Posterior cingulate gyrus (tissue), 11 donors: ENCODE results near the gene TSHR.
"Not testable (repeated sequence)": the region's sequence is repeated elsewhere in the genome, so short reads cannot be mapped to it uniquely, and the experiment has no call there.

Experiments
- DNase-seq, 10 donors: peaks; one replicate each; pipeline versions ENCODE4 v3.0.0 to v3.0.0-alpha.2; 2020 to 2021; ENCODE audit warnings: mixed read lengths in 3 of 10
- intact Hi-C: fragments of 100-400 bp; cut with DNase I; formaldehyde crosslinking; loops from one replicate; pipeline ENCODE4 v1.15.1; 2023

TSHR gene

DNA sequence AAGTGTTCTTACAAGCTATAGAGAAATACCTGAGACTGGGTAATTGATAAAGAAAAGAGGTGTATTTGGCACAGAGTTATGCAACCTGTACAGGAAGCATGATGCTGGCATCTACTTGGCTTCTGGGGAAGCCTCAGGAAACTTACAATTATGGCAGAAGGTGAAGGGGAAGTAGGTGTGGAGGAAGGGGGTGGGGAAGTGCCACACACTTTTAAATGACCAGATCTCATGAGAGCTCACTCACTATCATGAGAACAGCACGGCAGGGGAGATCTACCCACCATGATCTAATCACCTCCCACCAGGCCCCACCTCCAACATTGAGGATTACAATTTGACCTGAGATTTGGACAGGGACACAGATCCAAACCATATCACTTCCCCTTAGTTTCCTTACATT lies 32.8 kb downstream of the TSHR start:
- intact Hi-C loops, result no loop called here
- DNase-seq, result no peak

DNA sequence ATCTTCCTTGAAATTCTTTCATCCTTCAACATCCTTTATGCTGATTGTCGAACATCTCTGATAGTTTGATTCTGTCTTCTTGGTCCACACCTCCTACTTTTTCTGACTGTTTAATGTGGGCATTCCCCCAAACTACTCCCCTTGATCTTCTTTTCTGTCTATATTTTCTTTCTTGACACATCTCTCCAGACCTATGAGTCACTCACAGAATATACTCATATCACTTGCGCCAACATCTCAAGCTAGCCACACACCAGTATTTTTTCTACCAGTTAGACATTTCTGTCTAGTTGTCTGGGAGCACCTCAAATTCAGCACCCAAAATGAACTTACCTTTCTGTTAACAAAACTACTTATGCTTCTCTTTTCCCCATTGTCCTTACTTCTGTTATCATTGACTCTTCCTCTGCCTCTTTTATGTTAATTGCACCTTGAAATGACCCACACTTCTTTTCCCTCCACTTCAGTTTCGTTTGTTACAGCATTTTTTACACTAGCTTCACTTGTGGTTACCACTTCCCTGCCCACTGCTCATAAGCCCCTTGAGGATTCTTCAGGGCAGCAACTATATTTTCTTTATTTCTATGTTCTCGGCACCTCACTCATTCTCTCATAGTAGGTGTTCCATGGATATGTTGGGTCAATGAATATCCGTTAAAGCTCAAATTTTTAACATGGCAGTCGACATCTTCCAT lies 33.5 kb downstream of the TSHR start:
- no peak for DNase-seq
- intact Hi-C loops, result no loop called here

DNA sequence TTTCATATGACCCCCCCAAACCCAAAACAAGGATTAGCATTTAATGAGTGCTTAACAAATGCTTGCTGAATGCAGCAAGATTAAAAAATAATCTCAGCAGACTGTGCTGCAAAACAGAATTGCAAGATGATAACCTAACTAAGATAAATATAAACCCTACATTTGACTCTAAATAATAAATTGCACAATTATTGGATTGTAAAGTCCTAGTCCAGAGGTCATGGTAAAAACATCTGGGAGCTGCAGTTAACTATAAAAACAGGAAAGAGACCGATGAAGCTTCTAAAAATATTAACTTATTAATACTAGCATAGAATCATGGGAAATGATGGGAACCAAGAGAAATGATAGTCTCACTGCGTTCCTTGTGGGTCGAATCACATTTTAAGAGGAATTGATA lies 37.2 kb downstream of the TSHR start:
- DNase-seq, result no peak
- intact Hi-C loops, result no loop called here

DNA sequence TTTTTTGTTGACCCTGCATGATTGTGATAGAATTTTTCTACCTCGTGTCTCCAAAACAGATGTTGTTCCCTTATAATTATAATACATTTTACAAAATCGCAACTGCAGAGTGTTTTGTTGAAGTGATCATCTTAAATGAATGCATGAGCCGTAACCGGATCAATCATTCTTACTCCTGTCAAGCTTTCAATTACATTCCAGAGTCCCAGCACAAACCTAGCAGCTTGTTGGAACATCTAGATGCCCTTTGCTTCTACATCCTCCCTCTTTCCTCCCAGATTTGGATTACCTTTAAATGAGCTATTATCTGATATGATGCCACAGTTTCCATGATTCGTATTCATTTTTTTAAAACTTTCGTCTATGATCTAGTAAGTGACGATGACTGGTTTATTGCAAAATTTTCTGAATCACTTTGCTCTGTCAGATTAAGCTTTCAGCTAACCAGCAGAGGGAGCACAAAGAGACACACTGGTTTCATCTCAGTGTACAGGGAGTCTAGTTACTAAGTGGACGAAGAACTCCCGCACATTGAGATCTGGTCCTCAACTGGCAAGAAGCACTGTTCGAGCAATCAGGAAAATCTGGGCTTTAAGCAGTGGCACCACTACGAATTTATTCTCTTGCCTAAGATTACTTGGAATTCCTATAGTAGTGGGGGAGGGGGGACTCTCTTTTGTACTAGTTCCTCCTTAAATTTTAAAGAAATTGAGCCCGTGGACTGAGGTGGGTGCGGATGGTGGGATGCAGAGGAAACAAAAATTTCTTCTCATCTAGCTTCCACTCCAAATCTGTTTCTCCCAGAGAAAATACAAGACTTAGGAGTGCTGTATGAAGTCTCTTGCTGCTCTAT lies 40.9 kb downstream of the TSHR start:
- peak in 3 of 10 donors; percentile 17 to 37 (median 19) for DNase-seq
- intact Hi-C loops, result loop anchor here (1.0 to 2.0 kb wide), 2 partner anchors 174 to 217 kb away; no protein-coding TSS in a partner anchor

- no peak for DNase-seq
- intact Hi-C loops, result no loop called here
These were observed 46.0 kb downstream of the TSHR start for GRCh38 chr14:81001447-81001846.

GRCh38 chr14:81004575-81004974 lies 49.2 kb downstream of the TSHR start:
- no peak for DNase-seq
- intact Hi-C loops, result no loop called here

DNA sequence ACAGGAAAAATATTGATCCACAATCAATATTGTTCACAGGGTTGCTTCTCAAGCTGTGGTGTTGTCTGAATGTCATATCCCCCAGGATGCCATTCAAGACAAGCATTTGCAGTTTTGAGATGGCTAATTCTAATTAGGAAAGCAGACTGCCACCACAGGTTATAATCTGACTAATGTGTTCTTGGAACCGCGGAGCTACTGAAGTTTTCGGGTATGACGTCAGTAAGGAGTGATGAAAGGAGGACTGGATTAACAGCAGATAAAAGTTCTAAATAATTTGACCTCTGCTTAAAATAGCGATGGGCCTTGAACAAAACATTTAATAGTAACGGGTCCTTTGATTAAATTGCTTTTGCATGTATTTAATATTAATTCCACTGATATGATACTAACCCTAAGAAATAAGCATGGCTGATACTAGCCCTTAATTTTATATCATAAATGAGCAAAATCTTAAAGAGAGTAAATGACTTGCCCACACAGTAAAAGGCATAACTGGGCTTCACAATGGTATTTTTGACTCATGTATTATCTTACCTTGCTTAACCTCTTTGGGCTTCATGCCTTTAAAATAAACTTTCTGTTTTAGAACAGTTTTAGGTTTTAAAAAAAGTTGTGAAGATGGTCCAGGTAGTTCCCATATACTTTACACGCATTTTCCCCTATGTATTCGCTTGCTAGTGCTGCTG lies 50.3 kb downstream of the TSHR start:
- no peak for DNase-seq
- intact Hi-C loops, result no loop called here

DNA sequence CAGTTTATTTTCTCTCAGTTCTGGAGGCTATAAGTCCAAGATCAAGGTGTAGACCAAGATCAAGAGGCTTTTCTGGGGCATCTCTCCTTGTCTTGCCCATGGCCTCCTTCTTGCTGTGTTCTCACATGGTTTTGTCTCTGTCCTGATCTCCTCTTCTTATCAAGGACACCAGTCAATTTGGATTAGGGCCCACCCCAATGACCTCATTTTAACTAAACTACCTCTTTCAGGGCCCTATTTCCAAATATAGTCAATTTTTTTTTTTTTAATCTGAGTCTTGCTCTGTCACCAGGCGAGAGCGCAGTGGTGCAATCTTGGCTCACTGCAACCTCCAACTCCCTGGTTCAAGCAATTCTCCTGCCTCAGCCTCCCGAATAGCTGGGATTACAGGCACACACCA lies 50.8 kb downstream of the TSHR start:
- DNase-seq, result no peak
- intact Hi-C loops, result no loop called here

DNA sequence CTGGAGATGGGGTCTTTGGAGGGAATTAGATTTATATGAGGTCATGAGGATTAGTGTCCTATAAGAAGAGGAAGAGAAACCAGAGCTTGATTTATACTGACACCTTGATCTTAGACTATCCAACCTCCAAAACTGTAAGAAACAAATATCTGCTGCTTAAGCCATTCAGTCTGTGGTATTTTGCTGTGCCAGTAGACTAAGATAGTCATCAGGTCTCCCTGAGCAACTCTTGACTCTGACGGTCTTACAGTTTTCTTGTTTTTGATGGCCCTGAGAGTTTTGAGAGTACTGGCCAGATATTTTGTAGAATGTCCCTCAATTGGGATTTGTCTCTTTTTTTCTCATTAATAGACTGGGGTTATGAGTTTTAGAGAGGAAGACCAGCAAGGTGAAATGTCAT lies 51.7 kb downstream of the TSHR start:
- DNase-seq, result no peak
- intact Hi-C loops, result no loop called here

- intact Hi-C loops, result no loop called here
- no peak for DNase-seq
These were observed 53.9 kb downstream of the TSHR start for GRCh38 chr14:81009346-81009745.

DNA sequence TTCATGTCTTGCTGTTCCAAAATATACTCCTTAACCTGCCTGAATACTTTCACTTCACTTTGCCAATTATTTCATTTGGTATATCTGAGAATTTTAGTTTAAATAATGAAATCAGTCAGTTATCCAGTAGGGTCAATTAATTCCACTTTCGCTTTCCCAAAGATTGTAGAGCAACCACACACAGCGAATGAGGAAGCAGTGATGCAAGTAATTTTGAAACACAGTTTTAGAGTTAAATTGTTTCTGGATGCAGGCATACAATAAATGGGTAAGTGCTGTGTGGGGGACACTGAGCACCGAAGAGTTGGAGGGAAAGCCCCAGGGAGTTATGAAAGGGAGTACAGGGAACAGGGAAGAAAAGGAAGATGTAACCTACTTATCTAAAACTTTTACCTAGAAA lies 62.8 kb downstream of the TSHR start:
- intact Hi-C loops, result no loop called here
- DNase-seq, result no peak

DNA sequence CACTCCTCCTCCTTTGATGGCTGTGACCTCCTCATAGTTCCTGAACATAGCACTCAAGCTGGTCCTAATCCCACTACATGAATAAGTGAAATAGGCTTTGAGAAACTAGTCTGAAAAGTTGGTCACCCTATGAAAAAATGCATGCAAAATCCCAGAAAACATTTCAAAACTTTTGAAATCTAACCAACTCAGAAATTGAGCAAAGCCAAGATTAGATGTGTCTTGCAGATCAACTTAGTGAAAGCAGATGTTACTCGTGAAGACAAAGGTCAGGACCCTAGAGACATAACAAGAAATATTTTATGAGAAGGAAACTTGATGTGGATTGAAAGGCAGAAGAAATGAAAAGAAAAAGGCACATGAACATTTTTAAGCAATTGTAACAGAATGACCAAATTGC lies 63.3 kb downstream of the TSHR start:
- intact Hi-C loops, result no loop called here
- DNase-seq, result no peak

DNA sequence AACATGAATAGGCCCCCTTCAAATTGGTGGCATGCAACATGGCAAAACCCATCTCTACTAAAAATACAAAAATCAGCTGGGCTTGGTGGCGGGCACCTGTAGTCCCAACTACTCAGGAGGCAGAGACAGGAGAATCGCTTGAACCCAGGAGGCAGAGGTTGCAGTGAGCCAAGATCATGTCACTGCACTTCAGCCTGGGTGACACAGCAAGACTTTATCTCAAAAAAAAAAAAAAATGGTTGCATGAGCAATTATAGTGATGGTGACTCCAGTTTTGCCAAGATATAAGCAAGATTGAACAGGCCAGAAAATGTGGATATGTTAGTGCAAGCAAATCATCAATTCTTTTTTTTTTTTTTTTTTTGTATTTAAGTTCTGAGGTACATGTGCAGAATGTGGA lies 63.7 kb downstream of the TSHR start:
- intact Hi-C loops, DNase-seq: not testable (repeated sequence)

- intact Hi-C loops, result no loop called here
- DNase-seq, result no peak
These were observed 67.8 kb downstream of the TSHR start for GRCh38 chr14:81023095-81023710.

GRCh38 chr14:81028461-81028860 lies 73.0 kb downstream of the TSHR start:
- DNase-seq, result no peak
- intact Hi-C loops, result no loop called here

DNA sequence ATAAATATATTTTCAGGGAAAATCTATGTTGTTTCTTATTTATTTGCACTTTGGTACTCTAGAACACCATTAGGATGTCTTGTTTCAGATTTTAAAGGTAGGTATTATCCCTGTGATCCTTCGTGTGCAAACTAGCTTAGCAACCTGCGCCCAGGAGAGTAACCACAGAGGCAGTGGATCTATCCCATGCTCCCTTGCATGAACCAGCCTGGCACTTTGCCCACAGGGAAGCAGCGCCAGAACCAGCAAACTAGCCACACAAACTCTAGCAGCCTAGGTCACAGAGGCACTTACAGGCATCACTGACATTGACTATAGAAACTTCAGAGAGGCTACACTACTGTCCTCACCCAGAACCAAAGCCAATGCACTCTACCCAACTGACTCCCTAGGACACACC lies 76.1 kb downstream of the TSHR start:
- intact Hi-C loops, result no loop called here
- no peak for DNase-seq

GRCh38 chr14:81033698-81034240 lies 78.3 kb downstream of the TSHR start:
- no peak for DNase-seq
- intact Hi-C loops, result no loop called here

- DNase-seq, result no peak
- intact Hi-C loops, result no loop called here
These were observed 87.0 kb downstream of the TSHR start for GRCh38 chr14:81042438-81042837.

GRCh38 chr14:81051547-81051946 lies 96.1 kb downstream of the TSHR start:
- no peak for DNase-seq
- intact Hi-C loops, result no loop called here

DNA sequence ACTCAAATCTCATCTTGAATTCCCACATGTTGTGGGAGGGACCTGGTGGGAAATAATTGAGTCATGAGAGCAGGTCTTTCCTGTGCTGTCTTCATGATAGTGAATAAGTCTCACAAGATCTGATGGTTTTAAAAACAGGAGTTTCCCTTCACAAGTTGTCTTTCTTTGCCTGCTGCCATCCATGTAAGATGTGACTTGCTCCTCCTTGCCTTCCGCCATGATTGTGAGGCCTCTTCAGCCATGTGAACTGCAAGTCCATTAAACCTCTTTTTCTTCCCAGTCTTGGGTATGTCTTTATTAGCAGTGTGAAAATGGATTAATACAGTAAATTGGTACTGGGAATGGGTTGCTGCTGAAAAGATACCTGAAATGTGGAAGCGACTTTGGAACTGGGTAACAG lies 98.6 kb downstream of the TSHR start:
- DNase-seq, intact Hi-C loops: not testable (repeated sequence)

GRCh38 chr14:81055971-81056370 lies 100.5 kb downstream of the TSHR start:
- DNase-seq, result no peak
- intact Hi-C loops, result no loop called here
